Upper lobe of left lung (tissue), 6 donors: ENCODE results near the gene DIAPH2. TPM values are rescaled to one million over a fixed set of nuclear protein-coding genes. Genes with fewer than 3 reads are reported as not detected.

Experiments
- ATAC-seq, 2 donors: fragments of 200-7000 bp; cut with Tn5 transposase; one replicate each; pipeline ENCODE4 v1.9.1; 2022; ENCODE audit warnings: mild to moderate bottlenecking in 2 of 2, moderate library complexity in 2 of 2; ENCODE audit not compliant: low FRiP score in 2 of 2
- DNase-seq, 2 donors: peaks; one replicate each; pipeline ENCODE4 v3.0.0-alpha.2; 2019 to 2020
- H3K27ac ChIP-seq, 4 donors: fragments of 200-600 bp; sonication (generic); one replicate each; pipeline ENCODE4 v1.5.1; 2016 to 2019
- H3K27me3 ChIP-seq, 4 donors: fragments of 200-600 bp; sonication (generic); one replicate each; pipeline ENCODE4 v1.5.1; 2017 to 2019
- H3K36me3 ChIP-seq, 4 donors: fragments of 200-600 bp; sonication (generic); one replicate each; pipeline ENCODE4 v1.5.1; 2016 to 2019
- H3K4me1 ChIP-seq, 4 donors: fragments of 200-600 bp; sonication (generic); one replicate each; pipeline ENCODE4 v1.5.1; 2018 to 2019
- H3K4me3 ChIP-seq, 4 donors: fragments of 200-600 bp; sonication (generic); one replicate each; pipeline ENCODE4 v1.5.1; 2017 to 2019; ENCODE audit warnings: mild to moderate bottlenecking in 2 of 4, moderate library complexity in 1 of 4
- H3K9me3 ChIP-seq, 4 donors: fragments of 200-600 bp; sonication (generic); one replicate each; pipeline ENCODE4 v1.5.1; 2018 to 2019
- CTCF ChIP-seq, 6 experiments: fragments of 450-650 bp in 4 of 6; fragments of 200-600 bp in 2 of 6; sonication (generic) in 2 of 6; IDR thresholded peaks; one replicate each; pipeline ENCODE4 v1.5.1; 2016 to 2019; ENCODE audit warnings: antibody characterized with exemption in 6 of 6
- EP300 ChIP-seq, 4 donors: sonication (generic); formaldehyde crosslinking; IDR thresholded peaks; one replicate each; pipeline ENCODE4 v1.5.1; 2017; ENCODE audit warnings: antibody characterized with exemption in 4 of 4, control low read depth in 2 of 4
- POLR2A ChIP-seq, 4 donors: fragments of 450-650 bp; IDR thresholded peaks; one replicate each; pipeline ENCODE4 v1.5.1; 2016 to 2017; ENCODE audit warnings: antibody characterized with exemption in 4 of 4, mild to moderate bottlenecking in 2 of 4
- POLR2AphosphoS5 ChIP-seq, 2 donors: sonication (generic); formaldehyde crosslinking; IDR thresholded peaks; one replicate each; pipeline ENCODE4 v1.5.1; 2017; ENCODE audit warnings: antibody characterized with exemption in 2 of 2
- WGBS, 2 donors: methylation state at CpG; one replicate each; pipeline ENCODE4 v1.1.5; 2017 to 2018; 5-methylcytosine and 5-hydroxymethylcytosine counted together
- total RNA-seq, 6 donors: library from RNA; depleted of rRNA in 4 of 6; stranded (reverse); fragments of >200 nt in 4 of 6; gene quantifications; one replicate each; pipeline versions ENCODE4 v1.1.0 to v1.2.1, GENCODE V29; 2016 to 2021
- donor health status: DM: no; HTN: no; CAD: no; lungs with moderate emphysema.
- donor health status: DM: no; HTN: yes; CAD: no; lungs with severe emphysema.

The DIAPH2 gene
- total RNA-seq, 6 donors from 2014 or later = 22.5 to 107 (median 44.1) TPM

DNA sequence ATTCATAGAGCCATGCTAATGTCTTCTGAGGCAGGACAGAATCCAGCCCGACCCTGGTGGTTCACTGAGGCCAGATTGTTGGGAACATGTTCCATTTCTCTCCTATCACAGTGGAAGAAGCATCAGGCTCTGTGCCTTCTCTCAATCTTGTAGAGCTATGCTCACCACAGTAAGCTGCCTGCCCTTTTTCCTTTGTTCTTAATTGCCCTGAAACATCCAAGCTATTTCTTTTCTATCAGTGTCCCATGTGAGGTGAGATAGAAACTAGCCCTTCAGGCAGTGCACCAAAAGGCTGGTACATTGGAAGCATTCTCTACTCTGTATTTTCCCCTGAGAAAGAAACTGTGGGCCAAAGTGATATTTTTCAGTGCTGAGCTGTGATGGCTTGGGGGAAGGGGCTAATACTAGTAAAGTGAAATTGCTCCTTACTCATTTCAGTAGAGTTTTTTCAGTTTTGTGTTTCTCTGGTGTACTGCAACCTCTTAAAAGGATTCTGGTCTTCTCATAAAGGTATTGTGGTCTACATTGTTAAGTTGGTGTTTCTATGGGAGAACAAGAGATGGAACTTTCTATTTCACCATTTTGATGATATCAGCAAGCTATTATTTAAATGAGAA lies 810.2 kb downstream of the DIAPH2 start:
- 80% methylated on average over 1 of the region's 1 CpG; no CpG with 5 or more reads in 1 of the 2 donors for WGBS, 2 donors
- TF ChIP-seq CTCF (IDR thresholded peaks at IDR 0.05) (no peak), POLR2A (IDR thresholded peaks at IDR 0.05) (no peak)
- Histone ChIP-seq H3K27ac (no peak overlapping the region), H3K9me3 (no peaks in the 10 kb centered on the region), H3K4me3 (no peak overlapping the region), H3K4me1 (no peaks in the 10 kb centered on the region), H3K27me3 (no peaks in the 10 kb centered on the region), H3K36me3 (no peaks in the 10 kb centered on the region)
- DNase-seq (no peak), ATAC-seq (no peak)

- ATAC-seq = no peak
- WGBS, 2 donors = 69 to 82% methylated on average over 2 of the region's 2 CpGs
- Histone ChIP-seq H3K4me1 (no peaks in the 10 kb centered on the region), H3K9me3 (no peaks in the 10 kb centered on the region), H3K27me3 (no peaks in the 10 kb centered on the region), H3K36me3 (no peaks in the 10 kb centered on the region), H3K4me3 (no peak overlapping the region), H3K27ac (no peak overlapping the region)
- DNase-seq = no peak
- TF ChIP-seq POLR2A (IDR thresholded peaks at IDR 0.05) (no peak), CTCF (IDR thresholded peaks at IDR 0.05) (no peak), EP300 (IDR thresholded peaks at IDR 0.05) (no peak), POLR2AphosphoS5 (IDR thresholded peaks at IDR 0.05) (no peak)
These were observed 813.5 kb downstream of the DIAPH2 start for GRCh38 chrX:97498093-97498492.

- DNase-seq (no peak), ATAC-seq (no peak)
- no peak overlapping the region for H3K27ac ChIP-seq
- TF ChIP-seq POLR2AphosphoS5 (IDR thresholded peaks at IDR 0.05) (no peak), POLR2A (IDR thresholded peaks at IDR 0.05) (no peak), CTCF (IDR thresholded peaks at IDR 0.05) (no peak), EP300 (IDR thresholded peaks at IDR 0.05) (no peak)
- H3K4me3 ChIP-seq = no peak overlapping the region
- H3K4me1 ChIP-seq = no peaks in the 10 kb centered on the region
- H3K9me3 ChIP-seq = no peaks in the 10 kb centered on the region
- H3K27me3 ChIP-seq = no peaks in the 10 kb centered on the region
- no peaks in the 10 kb centered on the region for H3K36me3 ChIP-seq
These were observed 819.8 kb downstream of the DIAPH2 start for GRCh38 chrX:97504431-97504830.

DNA sequence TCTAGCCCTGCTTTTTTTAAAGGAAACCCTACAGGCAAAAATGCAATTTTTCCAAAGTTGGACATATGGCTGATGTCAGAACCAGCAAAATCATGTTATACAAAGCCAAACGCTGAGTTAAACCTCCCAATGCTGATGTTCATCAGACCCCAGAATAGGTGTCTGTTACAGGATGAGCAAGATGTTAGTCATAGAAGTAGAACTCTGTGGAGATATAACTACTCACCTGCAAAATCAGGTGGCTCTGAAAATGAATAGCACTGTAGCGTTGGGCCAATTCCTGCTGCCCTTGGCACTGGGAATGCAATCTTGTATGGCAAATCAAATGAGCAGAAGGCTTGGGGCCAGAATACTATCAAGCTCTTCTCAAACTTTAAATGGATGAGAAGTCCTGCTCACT lies 833.1 kb downstream of the DIAPH2 start:
- Histone ChIP-seq H3K27me3 (no peaks in the 10 kb centered on the region), H3K4me1 (no peaks in the 10 kb centered on the region), H3K36me3 (no peaks in the 10 kb centered on the region), H3K27ac (no peak overlapping the region), H3K9me3 (no peaks in the 10 kb centered on the region), H3K4me3 (no peak overlapping the region)
- 86 to 95% methylated on average over 2 of the region's 2 CpGs for WGBS, 2 donors
- TF ChIP-seq POLR2AphosphoS5 (IDR thresholded peaks at IDR 0.05) = no peak
- no peak for TF ChIP-seq EP300 (IDR thresholded peaks at IDR 0.05)
- TF ChIP-seq CTCF (IDR thresholded peaks at IDR 0.05) = no peak
- no peak for TF ChIP-seq POLR2A (IDR thresholded peaks at IDR 0.05)
- DNase-seq (no peak), ATAC-seq (no peak)

DNA sequence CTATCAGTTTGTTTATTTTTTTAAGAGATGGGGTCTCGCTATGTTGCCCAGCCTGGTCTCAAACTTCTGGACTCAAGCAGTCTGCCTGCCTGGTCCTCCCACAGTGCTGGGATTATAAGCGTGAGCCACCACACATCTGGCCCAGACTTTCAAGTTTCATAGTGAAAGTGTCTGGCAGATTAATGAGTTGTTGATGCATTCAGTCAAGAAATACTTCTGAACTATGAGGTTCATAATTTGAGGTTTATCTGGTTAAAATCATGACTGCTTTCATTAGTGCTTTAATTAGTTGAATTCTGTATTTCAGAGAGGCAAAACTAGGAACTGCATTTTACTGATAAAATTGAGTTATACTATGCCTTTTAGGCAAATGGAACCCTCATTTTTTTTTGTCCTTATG lies 837.7 kb downstream of the DIAPH2 start:
- DNase-seq (no peak), ATAC-seq (no peak)
- H3K27me3 ChIP-seq = no peaks in the 10 kb centered on the region
- H3K9me3 ChIP-seq = no peaks in the 10 kb centered on the region
- no peaks in the 10 kb centered on the region for H3K4me1 ChIP-seq
- H3K27ac ChIP-seq = no peak overlapping the region
- no peaks in the 10 kb centered on the region for H3K36me3 ChIP-seq
- no peak overlapping the region for H3K4me3 ChIP-seq
- 87 to 94% methylated on average over 2 of the region's 2 CpGs for WGBS, 2 donors
- TF ChIP-seq CTCF (IDR thresholded peaks at IDR 0.05) = no peak
- TF ChIP-seq POLR2AphosphoS5 (IDR thresholded peaks at IDR 0.05) = no peak
- no peak for TF ChIP-seq POLR2A (IDR thresholded peaks at IDR 0.05)
- TF ChIP-seq EP300 (IDR thresholded peaks at IDR 0.05) = no peak
